Naive thymus-derived CD4-positive, alpha-beta T cell (primary cell): Measurements from ENCODE around the gene KYAT1. TPM values are rescaled to one million over a fixed set of nuclear protein-coding genes. Genes with fewer than 3 reads are reported as not detected.

Experiments
- ATAC-seq: fragments of 150-1000 bp; cut with Tn5 transposase; 2 replicates; pipeline ENCODE4 v1.10.0; 2021; ENCODE audit warnings: mild to moderate bottlenecking, moderate library complexity
- CTCF ChIA-PET: fragments of 350-600 bp; sonication (Branson Sonifier 250); formaldehyde crosslinking; loops from one replicate; lab custom pipeline; 2021; ENCODE audit warnings: antibody characterized with exemption; lab: Charles Lee
- POLR2A ChIA-PET: fragments of 350-600 bp; sonication (Branson Sonifier 250); formaldehyde crosslinking; loops from one replicate; lab custom pipeline; 2021; ENCODE audit warnings: antibody characterized with exemption, inconsistent platforms; lab: Charles Lee
- DNase-seq, 9 donors: peaks; one replicate each; pipeline versions ENCODE4 v3.0.0 to v3.0.0-alpha.2; 2020 to 2022; ENCODE audit warnings: mixed read lengths in 1 of 9
- H3K27ac ChIP-seq: one replicate; pipeline ENCODE4 v1.7.0; 2013; ENCODE audit warnings: mild to moderate bottlenecking, low read depth, low read length, moderate library complexity
- H3K27me3 ChIP-seq, 2 donors: one replicate each; pipeline ENCODE4 v1.7.0; 2013; ENCODE audit warnings: low read length in 2 of 2, mild to moderate bottlenecking in 2 of 2, moderate library complexity in 2 of 2; ENCODE audit not compliant: control insufficient read depth in 2 of 2, insufficient read depth in 2 of 2
- H3K36me3 ChIP-seq, 3 experiments: 1 replicate in 2 of 3; 2 replicates in 1 of 3; pipeline ENCODE4 v1.7.0; 2013; ENCODE audit warnings: low read length in 3 of 3, mild to moderate bottlenecking in 3 of 3, moderate library complexity in 1 of 3; ENCODE audit not compliant: insufficient read depth in 3 of 3, control insufficient read depth in 2 of 3
- H3K4me1 ChIP-seq, 2 donors: one replicate each; pipeline ENCODE4 v1.7.0; 2013; ENCODE audit warnings: low read length in 2 of 2, mild to moderate bottlenecking in 2 of 2, moderate library complexity in 1 of 2; ENCODE audit not compliant: control insufficient read depth in 2 of 2, insufficient read depth in 2 of 2
- H3K4me3 ChIP-seq: 2 replicates; pipeline ENCODE4 v1.7.0; 2013; ENCODE audit warnings: mild to moderate bottlenecking, low read length
- H3K9me3 ChIP-seq, 3 experiments: 1 replicate in 2 of 3; 2 replicates in 1 of 3; pipeline ENCODE4 v1.7.0; 2013; ENCODE audit warnings: low read length in 3 of 3; ENCODE audit not compliant: control insufficient read depth in 2 of 3
- H3K27ac Mint-ChIP-seq, 9 donors: one replicate each; pipeline ENCODE4 v1.8.0; 2020 to 2022; ENCODE audit warnings: mixed read lengths in 9 of 9, mild to moderate bottlenecking in 8 of 9, moderate library complexity in 5 of 9, inconsistent platforms in 2 of 9
- H3K27me3 Mint-ChIP-seq, 5 donors: one replicate each; pipeline ENCODE4 v1.8.0; 2021 to 2022; ENCODE audit warnings: mixed read lengths in 5 of 5, mild to moderate bottlenecking in 1 of 5
- H3K36me3 Mint-ChIP-seq, 5 donors: one replicate each; pipeline ENCODE4 v1.8.0; 2020 to 2022; ENCODE audit warnings: mixed read lengths in 5 of 5, mild to moderate bottlenecking in 3 of 5, inconsistent platforms in 1 of 5
- H3K4me1 Mint-ChIP-seq, 7 donors: one replicate each; pipeline ENCODE4 v1.8.0; 2020 to 2022; ENCODE audit warnings: mixed read lengths in 7 of 7, mild to moderate bottlenecking in 3 of 7, inconsistent platforms in 1 of 7
- H3K4me3 Mint-ChIP-seq, 10 donors: one replicate each; pipeline ENCODE4 v1.8.0; 2020 to 2022; ENCODE audit warnings: mild to moderate bottlenecking in 10 of 10, mixed read lengths in 10 of 10, moderate library complexity in 6 of 10, inconsistent platforms in 2 of 10
- H3K9me3 Mint-ChIP-seq, 11 donors: one replicate each; pipeline ENCODE4 v1.8.0; 2020 to 2022; ENCODE audit warnings: mixed read lengths in 11 of 11, mild to moderate bottlenecking in 4 of 11, inconsistent platforms in 1 of 11, moderate library complexity in 1 of 11
- intact Hi-C, 2 donors: fragments of 100-400 bp; cut with micrococcal nuclease; formaldehyde crosslinking; loops; one replicate each; pipeline ENCODE4 v1.15.1; 2023
- polyA plus RNA-seq, 2 donors: library from polyadenylated mRNA; unstranded; fragments of 300-500 nt; fragmentation: Illumina TruSeq; gene quantifications; one replicate each; pipeline ENCODE4 v1.2.3, GENCODE V29; 2021
- total RNA-seq, 6 experiments: library from RNA in 5 of 6; stranded (reverse) in 5 of 6; gene quantifications; 1 replicate in 5 of 6; 2 replicates in 1 of 6; pipeline ENCODE4 v1.2.3 and lab custom pipeline; 2021 to 2026

Gene KYAT1
- total and polyA plus RNA-seq, 7 experiments from 2014 or later: 7.2 to 18.2 (median 14.2) TPM

GRCh38 chr9:128893354-128893753 is 11.6 kb upstream of the KYAT1 start:
- H3K36me3 ChIP-seq: peaks cover 0 to 29% (median 4%) of the 10 kb centered on the region in 3 experiments
- DNase-seq: no peak
- peaks cover 43 to 78% (median 65%) of the 10 kb centered on the region in 7 donors for H3K4me1 Mint-ChIP-seq
- peak overlapping the region; percentile 53 to 97 (median 93) for H3K27ac Mint-ChIP-seq
- peaks cover 25 to 56% of the 10 kb centered on the region in 2 donors for H3K4me1 ChIP-seq
- H3K4me3 ChIP-seq: no peak overlapping the region
- peak overlapping the region; percentile 62 for H3K27ac ChIP-seq
- no peaks in the 10 kb centered on the region for H3K9me3 ChIP-seq
- ATAC-seq: no peak
- H3K27me3 ChIP-seq: no peaks in the 10 kb centered on the region
- intact Hi-C loops: loop anchor here in 1 of 2 donors (1.0 kb wide), 1 partner anchor 9 kb away; no protein-coding TSS in a partner anchor
- ChIA-PET POLR2A (interaction anchor here (2.3 to 6.6 kb wide), 3 partner anchors 9 to 12 kb away, joined by 9 to 48 read pairs (median 23); partner anchors contain the start of genes KYAT1 and LRRC8A), CTCF (interaction anchor here (1.0 kb wide), 1 partner anchor 35 kb away, joined by 6 read pairs; no protein-coding TSS in a partner anchor)
- H3K9me3 Mint-ChIP-seq: no peaks in the 10 kb centered on the region
- peak overlapping the region; percentile 42 to 78 (median 72) for H3K4me3 Mint-ChIP-seq
- peaks cover 9 to 39% (median 21%) of the 10 kb centered on the region in 5 donors for H3K36me3 Mint-ChIP-seq
- H3K27me3 Mint-ChIP-seq: no peaks in the 10 kb centered on the region

- CTCF ChIA-PET: no interaction called here
Measured at GRCh38 chr9:128892221-128892921, 10.6 kb upstream of the KYAT1 start.

GRCh38 chr9:128891321-128892220 is 9.8 kb upstream of the KYAT1 start:
- no peak overlapping the region for H3K4me3 ChIP-seq
- ATAC-seq: no peak

More at GRCh38 chr9:128892221-128892921, 10.6 kb upstream of the KYAT1 start:
- Histone ChIP-seq H3K9me3 (no peaks in the 10 kb centered on the region), H3K36me3 (peaks cover 0 to 35% (median 4%) of the 10 kb centered on the region in 3 experiments), H3K27ac (peak overlapping the region; percentile 62), H3K27me3 (no peaks in the 10 kb centered on the region), H3K4me1 (peaks cover 16 to 46% of the 10 kb centered on the region in 2 donors), H3K4me3 (no peak overlapping the region)
- Mint-ChIP-seq H3K27ac (peak overlapping the region; percentile 54 to 97 (median 93)), H3K4me3 (peak overlapping the region in 4 of 10 donors; percentile 29 to 77 (median 66)), H3K4me1 (peaks cover 38 to 79% (median 65%) of the 10 kb centered on the region in 7 donors), H3K36me3 (peaks cover 9 to 38% (median 20%) of the 10 kb centered on the region in 5 donors), H3K9me3 (no peaks in the 10 kb centered on the region), H3K27me3 (no peaks in the 10 kb centered on the region)
- peak; percentile 70 for ATAC-seq
- intact Hi-C loops: loop anchor here in 1 of 2 donors (1.0 kb wide), 1 partner anchor 10 kb away; the partner anchor contains the start of gene LRRC8A
- DNase-seq: no peak
- POLR2A ChIA-PET: interaction anchor here (2.3 to 6.6 kb wide), 3 partner anchors 8 to 11 kb away, joined by 9 to 48 read pairs (median 23); partner anchors contain the start of genes KYAT1 and LRRC8A

GRCh38 chr9:128887914-128888350 is 6.2 kb upstream of the KYAT1 start:
- no peaks in the 10 kb centered on the region for H3K9me3 Mint-ChIP-seq
- intact Hi-C loops: loop anchor here in 1 of 2 donors (10.0 kb wide), 1 partner anchor 523 kb away; no protein-coding TSS in a partner anchor
- peaks cover 18 to 35% of the 10 kb centered on the region in 2 donors for H3K4me1 ChIP-seq
- H3K27ac Mint-ChIP-seq: peak overlapping the region in 7 of 9 donors; percentile 8 to 85 (median 64)
- H3K27ac ChIP-seq: no peak overlapping the region
- DNase-seq (no peak), ATAC-seq (no peak)
- peak overlapping the region in 1 of 10 donors; percentile 68 for H3K4me3 Mint-ChIP-seq
- H3K27me3 ChIP-seq: no peaks in the 10 kb centered on the region
- ChIA-PET CTCF (interaction anchor here (0.5 kb wide), 1 partner anchor 15 kb away, joined by 3 read pairs; no protein-coding TSS in a partner anchor), POLR2A (interaction anchor here (6.6 kb wide), 1 partner anchor 14 kb away, joined by 48 read pairs; no protein-coding TSS in a partner anchor)
- H3K27me3 Mint-ChIP-seq: no peaks in the 10 kb centered on the region
- peaks cover 41 to 84% (median 68%) of the 10 kb centered on the region in 7 donors for H3K4me1 Mint-ChIP-seq
- H3K4me3 ChIP-seq: no peak overlapping the region
- H3K36me3 Mint-ChIP-seq: peaks cover 0 to 33% (median 15%) of the 10 kb centered on the region in 5 donors
- no peaks in the 10 kb centered on the region for H3K9me3 ChIP-seq
- H3K36me3 ChIP-seq: peaks cover 0 to 48% (median 0%) of the 10 kb centered on the region in 3 experiments

More at GRCh38 chr9:128891321-128892220, 9.8 kb upstream of the KYAT1 start:
- no peaks in the 10 kb centered on the region for H3K9me3 Mint-ChIP-seq
- intact Hi-C loops: loop anchor here in 1 of 2 donors (1.0 kb wide), 1 partner anchor 9 kb away; the partner anchor contains the start of gene LRRC8A
- H3K27me3 ChIP-seq: no peaks in the 10 kb centered on the region
- peak overlapping the region; percentile 62 for H3K27ac ChIP-seq
- no peak for DNase-seq
- H3K4me1 Mint-ChIP-seq: peaks cover 33 to 77% (median 65%) of the 10 kb centered on the region in 7 donors
- peaks cover 4 to 34% (median 20%) of the 10 kb centered on the region in 5 donors for H3K36me3 Mint-ChIP-seq
- no peaks in the 10 kb centered on the region for H3K27me3 Mint-ChIP-seq
- POLR2A ChIA-PET: interaction anchor here (3.5 to 6.6 kb wide), 2 partner anchors 10 kb away, joined by 23 to 48 read pairs; partner anchors contain the start of genes KYAT1 and LRRC8A
- peaks cover 0 to 34% (median 4%) of the 10 kb centered on the region in 3 experiments for H3K36me3 ChIP-seq
- H3K4me3 Mint-ChIP-seq: peak overlapping the region in 5 of 10 donors; percentile 16 to 77 (median 37)
- H3K27ac Mint-ChIP-seq: peak overlapping the region; percentile 52 to 97 (median 74)
- H3K4me1 ChIP-seq: peaks cover 16 to 40% of the 10 kb centered on the region in 2 donors
- CTCF ChIA-PET: no interaction called here
- H3K9me3 ChIP-seq: no peaks in the 10 kb centered on the region

GRCh38 chr9:128887049-128887448 is 5.3 kb upstream of the KYAT1 start:
- peaks cover 41 to 78% (median 66%) of the 10 kb centered on the region in 7 donors for H3K4me1 Mint-ChIP-seq
- Histone ChIP-seq H3K36me3 (peaks cover 0 to 52% (median 0%) of the 10 kb centered on the region in 3 experiments), H3K27me3 (no peaks in the 10 kb centered on the region), H3K9me3 (no peaks in the 10 kb centered on the region), H3K27ac (no peak overlapping the region), H3K4me3 (no peak overlapping the region), H3K4me1 (peaks cover 20 to 27% of the 10 kb centered on the region in 2 donors)
- H3K27me3 Mint-ChIP-seq: no peaks in the 10 kb centered on the region
- ChIA-PET POLR2A (interaction anchor here (0.7 to 4.0 kb wide), 3 partner anchors 10 to 738 kb away, joined by 3 to 22 read pairs (median 3); no protein-coding TSS in a partner anchor), CTCF (no interaction called here)
- peaks cover 0 to 33% (median 15%) of the 10 kb centered on the region in 5 donors for H3K36me3 Mint-ChIP-seq
- H3K4me3 Mint-ChIP-seq: peak overlapping the region in 1 of 10 donors; percentile 20
- ATAC-seq (no peak), DNase-seq (no peak)
- intact Hi-C loops: loop anchor here in 1 of 2 donors (10.0 kb wide), 1 partner anchor 522 kb away; no protein-coding TSS in a partner anchor
- H3K9me3 Mint-ChIP-seq: no peaks in the 10 kb centered on the region
- peak overlapping the region in 4 of 9 donors; percentile 32 to 97 (median 75) for H3K27ac Mint-ChIP-seq
